ENCODE data around the gene CCNI. TPM values are rescaled to one million over a fixed set of nuclear protein-coding genes. Genes with fewer than 3 reads are reported as not detected.
"Not testable (repeated sequence)": the region's sequence is repeated elsewhere in the genome, so short reads cannot be mapped to it uniquely, and the experiment has no call there.

The CCNI gene
- total RNA-seq, 1 donor from 2014 or later, result 396 TPM

- no peaks in the 10 kb centered on the region for H3K9me3 Mint-ChIP-seq
- peaks cover 23% of the 10 kb centered on the region for H3K36me3 Mint-ChIP-seq (ENCODE audit: low read depth)
- no peak overlapping the region for H3K4me3 Mint-ChIP-seq
- H3K27me3 Mint-ChIP-seq (ENCODE audit: low read depth), result no peaks in the 10 kb centered on the region
- TF ChIP-seq, protein P1, sequence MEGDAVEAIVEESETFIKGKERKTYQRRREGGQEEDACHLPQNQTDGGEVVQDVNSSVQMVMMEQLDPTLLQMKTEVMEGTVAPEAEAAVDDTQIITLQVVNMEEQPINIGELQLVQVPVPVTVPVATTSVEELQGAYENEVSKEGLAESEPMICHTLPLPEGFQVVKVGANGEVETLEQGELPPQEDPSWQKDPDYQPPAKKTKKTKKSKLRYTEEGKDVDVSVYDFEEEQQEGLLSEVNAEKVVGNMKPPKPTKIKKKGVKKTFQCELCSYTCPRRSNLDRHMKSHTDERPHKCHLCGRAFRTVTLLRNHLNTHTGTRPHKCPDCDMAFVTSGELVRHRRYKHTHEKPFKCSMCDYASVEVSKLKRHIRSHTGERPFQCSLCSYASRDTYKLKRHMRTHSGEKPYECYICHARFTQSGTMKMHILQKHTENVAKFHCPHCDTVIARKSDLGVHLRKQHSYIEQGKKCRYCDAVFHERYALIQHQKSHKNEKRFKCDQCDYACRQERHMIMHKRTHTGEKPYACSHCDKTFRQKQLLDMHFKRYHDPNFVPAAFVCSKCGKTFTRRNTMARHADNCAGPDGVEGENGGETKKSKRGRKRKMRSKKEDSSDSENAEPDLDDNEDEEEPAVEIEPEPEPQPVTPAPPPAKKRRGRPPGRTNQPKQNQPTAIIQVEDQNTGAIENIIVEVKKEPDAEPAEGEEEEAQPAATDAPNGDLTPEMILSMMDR (conservative IDR thresholded peaks at IDR 0.05), result no peak
- no peak overlapping the region for H3K27ac Mint-ChIP-seq (ENCODE audit: unreplicated experiment)
- H3K4me1 Mint-ChIP-seq, result no peaks in the 10 kb centered on the region
- no peak for DNase-seq (ENCODE audit: low read depth, low spot score)
Measured at GRCh38 chr4:77036206-77036605, 39.6 kb downstream of the CCNI start.

DNA sequence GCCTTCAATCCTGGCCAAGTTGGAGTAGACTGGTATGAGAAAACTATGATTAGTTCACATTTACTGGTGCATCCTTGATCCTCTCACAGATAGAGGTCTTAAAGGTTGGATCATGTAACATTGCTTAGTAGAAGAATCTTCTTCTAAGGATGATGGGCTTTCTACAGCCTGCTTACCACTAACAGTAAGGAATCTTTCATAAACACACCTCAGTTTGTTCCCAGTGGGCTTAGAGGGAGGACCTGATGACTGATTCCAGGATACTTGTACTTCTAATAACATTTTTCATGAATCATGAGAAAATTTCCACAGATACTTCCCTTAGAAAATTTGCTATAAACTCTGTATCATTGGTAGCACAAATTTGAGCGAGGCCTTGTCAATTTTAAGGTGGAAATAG is 40.6 kb downstream of the CCNI start:
- peaks cover 29% of the 10 kb centered on the region for H3K36me3 Mint-ChIP-seq (ENCODE audit: low read depth)
- H3K27me3 Mint-ChIP-seq (ENCODE audit: low read depth), result no peaks in the 10 kb centered on the region
- DNase-seq (ENCODE audit: low read depth, low spot score), result no peak
- H3K9me3 Mint-ChIP-seq, result no peaks in the 10 kb centered on the region
- H3K27ac Mint-ChIP-seq (ENCODE audit: unreplicated experiment), result no peak overlapping the region
- TF ChIP-seq, protein P1 (conservative IDR thresholded peaks at IDR 0.05), result no peak
- H3K4me3 Mint-ChIP-seq, result no peak overlapping the region
- H3K4me1 Mint-ChIP-seq, result no peaks in the 10 kb centered on the region

DNA sequence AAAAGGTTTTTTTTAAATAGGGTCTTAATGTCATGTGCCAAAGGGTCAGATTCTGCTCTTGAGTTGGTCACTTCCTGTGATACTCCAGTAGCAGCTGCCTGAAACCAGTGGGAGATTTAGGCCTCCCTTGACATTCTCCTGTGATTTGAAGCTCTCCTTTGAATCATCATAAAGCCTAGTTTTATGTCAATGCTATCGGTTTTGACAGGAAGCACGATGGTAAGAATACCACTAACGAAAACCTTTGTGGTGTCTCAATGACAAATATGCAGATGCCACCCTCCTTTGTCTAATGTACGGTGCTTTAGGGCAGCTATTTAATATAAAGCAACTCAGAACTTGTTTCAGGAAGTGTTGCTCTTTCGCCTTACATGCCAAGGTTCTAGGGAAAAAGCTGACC is 44.2 kb downstream of the CCNI start:
- H3K4me3 Mint-ChIP-seq, result no peak overlapping the region
- H3K4me1 Mint-ChIP-seq, result no peaks in the 10 kb centered on the region
- no peak for DNase-seq (ENCODE audit: low read depth, low spot score)
- H3K27me3 Mint-ChIP-seq (ENCODE audit: low read depth), result no peaks in the 10 kb centered on the region
- H3K36me3 Mint-ChIP-seq (ENCODE audit: low read depth), result peaks cover 30% of the 10 kb centered on the region
- H3K27ac Mint-ChIP-seq (ENCODE audit: unreplicated experiment), result no peak overlapping the region
- H3K9me3 Mint-ChIP-seq, result no peaks in the 10 kb centered on the region
- TF ChIP-seq, protein P1 (conservative IDR thresholded peaks at IDR 0.05), result no peak

DNA sequence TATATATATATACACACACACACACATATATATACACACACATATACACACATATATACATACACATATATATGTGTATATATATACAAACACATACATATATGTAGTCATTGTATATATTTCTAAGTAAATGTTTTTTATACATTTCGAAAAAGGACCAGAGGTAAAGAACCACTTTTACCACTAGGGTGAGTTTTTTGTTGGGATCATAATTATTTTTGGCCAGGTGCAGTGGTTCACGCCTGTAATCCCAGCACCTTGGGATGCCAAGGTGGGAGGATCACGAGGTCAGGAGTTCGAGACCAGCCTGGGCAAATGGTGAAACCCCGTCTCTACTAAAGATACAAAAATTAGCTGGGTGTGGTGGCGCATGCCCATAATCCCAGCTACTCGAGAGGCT is 46.0 kb downstream of the CCNI start:
- H3K27me3 Mint-ChIP-seq (ENCODE audit: low read depth); DNase-seq (ENCODE audit: low read depth, low spot score); H3K4me1 Mint-ChIP-seq; H3K27ac Mint-ChIP-seq (ENCODE audit: unreplicated experiment); H3K9me3 Mint-ChIP-seq; H3K4me3 Mint-ChIP-seq: not testable (repeated sequence)
- peaks cover 32% of the 10 kb centered on the region for H3K36me3 Mint-ChIP-seq (ENCODE audit: low read depth)
- TF ChIP-seq, protein P1 (conservative IDR thresholded peaks at IDR 0.05), result peak; percentile 30

- Mint-ChIP-seq H3K4me3 (no peak overlapping the region), H3K36me3 (ENCODE audit: low read depth) (peaks cover 35% of the 10 kb centered on the region), H3K27me3 (ENCODE audit: low read depth) (no peaks in the 10 kb centered on the region), H3K9me3 (no peaks in the 10 kb centered on the region), H3K4me1 (no peaks in the 10 kb centered on the region), H3K27ac (ENCODE audit: unreplicated experiment) (no peak overlapping the region)
- no peak for DNase-seq (ENCODE audit: low read depth, low spot score)
- TF ChIP-seq, protein P1 (conservative IDR thresholded peaks at IDR 0.05), result no peak
Measured at GRCh38 chr4:77028246-77028645, 47.5 kb downstream of the CCNI start.

DNA sequence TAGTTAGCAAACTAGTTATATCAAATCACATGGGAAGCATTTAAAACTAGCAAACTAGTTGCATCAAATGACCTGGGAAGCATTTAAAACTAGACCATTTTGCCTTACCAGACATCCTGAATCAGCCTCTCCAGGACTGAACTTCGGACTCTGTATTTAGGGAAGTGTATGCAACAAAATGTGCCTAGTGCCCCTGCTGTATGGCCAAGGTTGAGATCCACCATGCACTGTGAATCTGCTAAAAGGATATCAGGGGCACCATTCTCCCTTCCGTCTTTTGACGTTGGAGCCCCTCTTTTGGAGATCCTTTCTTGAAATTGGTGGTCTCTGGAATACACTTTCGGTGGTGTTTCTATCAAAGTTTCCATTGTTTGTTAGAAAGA is 49.5 kb downstream of the CCNI start:
- Mint-ChIP-seq H3K9me3 (no peaks in the 10 kb centered on the region), H3K4me1 (peaks cover 14% of the 10 kb centered on the region), H3K36me3 (ENCODE audit: low read depth) (peaks cover 40% of the 10 kb centered on the region), H3K27ac (ENCODE audit: unreplicated experiment) (no peak overlapping the region), H3K4me3 (no peak overlapping the region), H3K27me3 (ENCODE audit: low read depth) (no peaks in the 10 kb centered on the region)
- DNase-seq (ENCODE audit: low read depth, low spot score), result no peak
- TF ChIP-seq, protein P1 (conservative IDR thresholded peaks at IDR 0.05), result no peak

Measured in neural crest cell (in vitro differentiated cells).